HepG2 (cell line): ENCODE results near the gene RBCK1. TPM values are rescaled to one million over a fixed set of nuclear protein-coding genes. Genes with fewer than 3 reads are reported as not detected.

Experiments used
- HMGA1 ChIP-seq: sonication (generic); formaldehyde crosslinking; conservative IDR thresholded peaks from 2 replicates; pipeline ENCODE4 v1.4.0; 2020; ENCODE audit warnings: missing genetic modification reagents
- LBX2 ChIP-seq: sonication (generic); formaldehyde crosslinking; IDR thresholded peaks from 2 replicates; pipeline ENCODE4 v1.5.0; 2020; ENCODE audit warnings: missing genetic modification reagents, mild to moderate bottlenecking, borderline replicate concordance
- MYC ChIP-seq: sonication (generic); formaldehyde crosslinking; IDR thresholded peaks from 2 replicates; pipeline ENCODE4 v1.9.0; 2021; ENCODE audit warnings: missing genetic modification reagents, borderline replicate concordance
- NFE2L2 ChIP-seq: fragments of 150-350 bp; IDR thresholded peaks from 2 replicates; pipeline ENCODE4 v1.6.1; 2014; ENCODE audit warnings: low read length
- NR1H2 ChIP-seq: sonication (generic); formaldehyde crosslinking; IDR thresholded peaks from 2 replicates; pipeline ENCODE4 v1.8.1; 2022; ENCODE audit warnings: low read depth, missing genetic modification reagents, borderline replicate concordance
- PAX8 ChIP-seq: sonication (generic); formaldehyde crosslinking; IDR thresholded peaks from 2 replicates; pipeline ENCODE4 v1.8.0; 2022; ENCODE audit warnings: mild to moderate bottlenecking, missing genetic modification reagents, borderline replicate concordance
- PHF21A ChIP-seq: sonication (generic); formaldehyde crosslinking; IDR thresholded peaks from 2 replicates; pipeline ENCODE4 v1.5.0; 2020; ENCODE audit warnings: mild to moderate bottlenecking, missing genetic modification reagents
- SP1 ChIP-seq, 2 experiments: fragments of 450-650 bp in 1 of 2; sonication (generic) in 1 of 2; formaldehyde crosslinking in 1 of 2; IDR thresholded peaks; 2 replicates each; pipeline versions ENCODE4 v1.4.0 to v1.6.1; 2016 to 2020; ENCODE audit warnings: missing genetic modification reagents in 1 of 2
- SRY ChIP-seq: sonication (generic); formaldehyde crosslinking; IDR thresholded peaks from 2 replicates; pipeline ENCODE4 v1.8.0; 2022; ENCODE audit warnings: mild to moderate bottlenecking, missing genetic modification reagents
- TBP ChIP-seq: sonication (generic); formaldehyde crosslinking; IDR thresholded peaks from 2 replicates; pipeline ENCODE4 v1.5.0; 2020; ENCODE audit warnings: missing genetic modification reagents
- THRA ChIP-seq: sonication (generic); formaldehyde crosslinking; IDR thresholded peaks from 2 replicates; pipeline ENCODE4 v1.4.0; 2020; ENCODE audit warnings: missing genetic modification reagents, borderline replicate concordance
- TMF1 ChIP-seq: sonication (generic); formaldehyde crosslinking; IDR thresholded peaks from 2 replicates; pipeline ENCODE4 v1.8.1; 2022; ENCODE audit warnings: low read depth, missing genetic modification reagents
- TOE1 ChIP-seq: sonication (generic); formaldehyde crosslinking; IDR thresholded peaks from 2 replicates; pipeline ENCODE4 v1.4.0; 2020; ENCODE audit warnings: mild to moderate bottlenecking, missing genetic modification reagents
- ZBTB20 ChIP-seq: sonication (generic); formaldehyde crosslinking; IDR thresholded peaks from 2 replicates; pipeline ENCODE4 v1.8.1; 2023; ENCODE audit warnings: missing genetic modification reagents, low read depth, mild to moderate bottlenecking, borderline replicate concordance
- ZKSCAN8 ChIP-seq: IDR thresholded peaks from 2 replicates; pipeline ENCODE4 v1.6.1; 2016; ENCODE audit warnings: borderline replicate concordance, missing genetic modification reagents, missing compliant biosample characterization
- ZNF138 ChIP-seq: sonication (generic); formaldehyde crosslinking; IDR thresholded peaks from 2 replicates; pipeline ENCODE4 v1.5.0; 2020; ENCODE audit warnings: mild to moderate bottlenecking, low read depth, missing genetic modification reagents
- ZNF142 ChIP-seq: sonication (generic); formaldehyde crosslinking; IDR thresholded peaks from 2 replicates; pipeline ENCODE4 v1.4.0; 2020; ENCODE audit warnings: missing genetic modification reagents
- ZNF143 ChIP-seq: sonication (generic); formaldehyde crosslinking; IDR thresholded peaks from 2 replicates; pipeline ENCODE4 v1.4.0; 2020; ENCODE audit warnings: missing genetic modification reagents
- ZNF501 ChIP-seq: sonication (generic); formaldehyde crosslinking; IDR thresholded peaks from 2 replicates; pipeline ENCODE4 v1.5.1; 2020; ENCODE audit warnings: mild to moderate bottlenecking, moderate library complexity, missing genetic modification reagents
- ZNF746 ChIP-seq: sonication (generic); formaldehyde crosslinking; IDR thresholded peaks from 2 replicates; pipeline ENCODE4 v1.8.0; 2022; ENCODE audit warnings: mild to moderate bottlenecking, missing genetic modification reagents
- ZNF781 ChIP-seq: sonication (generic); formaldehyde crosslinking; IDR thresholded peaks from 2 replicates; pipeline ENCODE4 v1.5.1; 2020; ENCODE audit warnings: borderline replicate concordance, mild to moderate bottlenecking, missing genetic modification reagents; ENCODE audit errors: not compliant biosample characterization
- ZSCAN12 ChIP-seq: sonication (generic); formaldehyde crosslinking; IDR thresholded peaks from 2 replicates; pipeline ENCODE4 v1.9.0; 2021; ENCODE audit warnings: mild to moderate bottlenecking, missing genetic modification reagents
- ZSCAN22 ChIP-seq: sonication (generic); formaldehyde crosslinking; IDR thresholded peaks from 2 replicates; pipeline ENCODE4 v1.4.0; 2020; ENCODE audit warnings: mild to moderate bottlenecking, missing genetic modification reagents
- ZSCAN29 ChIP-seq: sonication (generic); formaldehyde crosslinking; conservative IDR thresholded peaks from 2 replicates; pipeline ENCODE4 v1.4.0; 2020; ENCODE audit warnings: mild to moderate bottlenecking, missing genetic modification reagents
- polyA plus RNA-seq, 8 experiments: library from polyadenylated mRNA; depleted of rRNA in 3 of 8; stranded (reverse) in 7 of 8; unstranded in 1 of 8; fragments of >200 nt; fragmentation: Illumina TruSeq in 4 of 8; extraction: Trizol in 4 of 8; gene quantifications; 2 replicates each; pipeline versions ENCODE4 v1.2.1 to v1.2.3, GENCODE V29; 2011 to 2016; ENCODE audit warnings: low read depth in 4 of 8, missing spikeins in 1 of 8, mixed read lengths in 1 of 8; ENCODE audit not compliant: insufficient read depth in 1 of 8
- total RNA-seq, 5 experiments: library from RNA; depleted of rRNA; stranded (reverse); fragments of >200 nt; fragmentation: Illumina TruSeq; extraction: Trizol; gene quantifications; 2 replicates each; pipeline ENCODE4 v1.2.3, GENCODE V29; 2016; ENCODE audit warnings: low read depth in 1 of 5

RBCK1 gene
- total and polyA plus RNA-seq, 2 of the 13 experiments (the other 11 are each of a cell fraction or from before 2014, with no cell fraction given), result 149 to 215 TPM

- no peak; the same call in 1 of the 2 replicates for TF ChIP-seq SRY (CRISPR knock-in tag)
- TF ChIP-seq ZSCAN12, result no peak
- no peak; the same call in 1 of the 2 replicates for TF ChIP-seq ZNF746 (CRISPR knock-in tag)
- TF ChIP-seq NFE2L2, result no peak
- no peak for TF ChIP-seq ZBTB20 (CRISPR knock-in tag)
- TF ChIP-seq PHF21A (CRISPR knock-in tag), result no peak
- no peak for TF ChIP-seq THRA (CRISPR knock-in tag)
- TF ChIP-seq MYC (CRISPR knock-in tag), result peak; percentile 53; the same call in 1 of the 2 replicates
- no peak for TF ChIP-seq HMGA1 (CRISPR knock-in tag)
- TF ChIP-seq ZNF143 (CRISPR knock-in tag), result no peak; the same call in 1 of the 2 replicates
- TF ChIP-seq TOE1 (CRISPR knock-in tag), result no peak
- no peak for TF ChIP-seq TMF1 (CRISPR knock-in tag)
- no peak for TF ChIP-seq PAX8 (CRISPR knock-in tag)
- TF ChIP-seq ZNF142 (CRISPR knock-in tag), result no peak
- no peak for TF ChIP-seq LBX2 (CRISPR knock-in tag)
- no peak for TF ChIP-seq ZNF138 (CRISPR knock-in tag)
- no peak for TF ChIP-seq TBP (CRISPR knock-in tag)
- no peak for TF ChIP-seq ZNF501
- no peak for TF ChIP-seq ZSCAN29 (CRISPR knock-in tag)
- TF ChIP-seq ZSCAN22 (CRISPR knock-in tag), result no peak
- no peak for TF ChIP-seq ZNF781 (CRISPR knock-in tag)
- TF ChIP-seq NR1H2 (CRISPR knock-in tag), result no peak
- TF ChIP-seq SP1 (IDR thresholded peaks at IDR 0.05), result no peak
- TF ChIP-seq SP1 (CRISPR knock-in tag; IDR thresholded peaks at IDR 0.05), result no peak
- no peak for TF ChIP-seq ZKSCAN8 (CRISPR knock-in tag)
These were observed 44.6 kb upstream of the RBCK1 start (continued) for GRCh38 chr20:363319-364078.
